Retina (tissue), 1 donor: ENCODE data around the gene GLCCI1.

Source experiments
- DNase-seq: peaks from one replicate; pipeline ENCODE4 v3.0.0-alpha.2; 2016

Gene GLCCI1

DNA sequence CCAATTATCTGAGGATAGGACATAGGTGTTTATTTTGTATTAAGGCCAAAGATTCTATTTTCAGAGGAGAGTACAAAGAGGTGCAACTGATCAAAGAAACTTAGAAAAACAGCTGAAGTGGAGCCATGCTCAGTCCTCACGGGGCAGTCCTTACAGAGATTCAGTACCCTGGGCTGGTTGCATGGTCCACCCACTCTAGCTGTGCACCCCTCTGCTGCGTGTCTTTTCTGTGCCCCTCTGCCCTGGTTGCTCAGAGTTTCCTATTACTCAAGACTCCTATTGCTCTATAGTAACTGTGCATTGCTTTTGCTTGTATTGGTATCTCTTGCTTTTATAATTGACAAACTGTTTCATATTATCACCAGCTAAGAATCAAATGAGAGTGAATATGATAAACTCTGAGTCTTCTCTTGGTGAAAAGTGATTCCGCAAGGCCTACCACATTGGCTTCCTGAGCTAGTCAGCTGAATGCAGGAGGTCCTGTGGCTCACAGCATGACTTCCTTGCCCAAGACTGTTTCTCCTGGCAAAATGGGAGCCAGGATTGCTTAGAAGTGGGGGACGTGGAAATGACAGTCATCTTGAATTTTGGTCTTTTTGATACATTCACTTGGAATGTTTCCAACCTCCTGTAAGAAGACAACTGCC, 137.0 kb downstream of the GLCCI1 start:
- DNase-seq = no peak

DNA sequence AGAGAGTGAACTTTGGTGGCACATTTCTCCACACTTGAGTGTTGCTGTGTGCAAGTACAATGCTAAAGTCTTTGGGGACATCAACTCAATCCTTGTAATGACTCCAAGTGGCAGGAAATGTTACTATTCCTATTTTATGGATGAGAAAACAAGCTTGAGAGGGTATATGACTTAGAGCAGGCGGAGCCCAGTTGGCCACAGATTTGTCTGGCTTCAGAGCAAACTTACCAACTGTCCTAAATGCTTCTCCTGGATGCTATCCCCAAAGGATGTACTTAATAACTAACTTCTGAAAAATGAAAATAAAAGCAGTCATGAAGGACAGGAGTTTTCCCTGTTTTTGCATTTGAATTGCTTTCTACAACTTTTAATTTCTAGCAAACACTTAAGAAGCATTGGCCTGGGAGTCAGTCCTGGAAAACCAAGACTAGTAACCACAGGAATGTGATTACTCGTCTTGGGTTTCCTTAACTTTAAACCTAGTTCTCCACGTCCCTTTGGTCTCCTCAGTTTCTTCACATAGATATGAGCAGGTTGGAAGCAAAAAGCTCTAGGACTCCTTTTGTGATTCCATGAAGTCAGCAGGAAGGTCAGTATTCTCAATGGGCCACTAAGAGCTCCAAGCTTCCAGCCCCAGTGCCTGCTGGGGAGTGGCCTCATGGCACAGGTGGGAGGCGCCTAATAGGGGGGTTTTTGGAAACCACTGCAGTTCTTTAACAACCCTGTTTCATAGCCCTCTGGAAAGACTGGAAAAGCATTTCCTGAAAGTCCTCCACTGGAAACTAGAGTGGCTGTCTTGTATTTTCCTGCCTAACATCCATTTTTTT, 140.8 kb downstream of the GLCCI1 start:
- no peak for DNase-seq

DNA sequence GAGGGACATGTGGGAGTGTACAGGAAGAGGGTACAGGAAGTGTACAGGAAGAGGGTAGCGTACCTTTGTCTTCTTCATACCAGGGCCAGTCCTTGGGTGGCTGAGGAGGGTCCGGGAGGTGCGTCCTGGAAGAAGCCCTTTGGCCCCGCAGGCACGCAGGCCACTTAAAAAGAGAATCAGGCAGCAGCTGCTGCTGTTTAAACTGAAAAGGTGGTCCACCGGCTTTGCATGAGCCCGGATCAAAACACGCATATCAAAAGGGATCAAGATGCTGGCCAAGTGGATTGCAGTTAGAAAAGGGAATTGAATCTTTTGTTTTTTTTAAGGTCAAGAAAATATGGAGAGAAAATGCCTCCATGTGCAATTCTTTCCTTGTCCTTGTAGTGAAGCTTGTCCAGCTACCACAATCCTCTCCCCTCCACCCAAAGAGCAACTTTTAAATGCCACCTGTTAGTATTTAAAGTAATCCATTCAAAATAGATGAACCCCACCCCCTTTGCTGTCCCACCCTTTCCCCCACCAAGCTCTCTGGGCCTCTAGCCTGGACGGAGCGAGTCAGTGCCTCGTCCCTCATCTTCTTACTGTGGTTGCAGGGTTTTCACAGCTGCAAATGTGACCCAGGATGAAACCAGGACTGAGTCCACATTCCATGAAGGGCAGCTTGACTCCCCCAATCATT, 142.8 kb downstream of the GLCCI1 start:
- DNase-seq = no peak

DNA sequence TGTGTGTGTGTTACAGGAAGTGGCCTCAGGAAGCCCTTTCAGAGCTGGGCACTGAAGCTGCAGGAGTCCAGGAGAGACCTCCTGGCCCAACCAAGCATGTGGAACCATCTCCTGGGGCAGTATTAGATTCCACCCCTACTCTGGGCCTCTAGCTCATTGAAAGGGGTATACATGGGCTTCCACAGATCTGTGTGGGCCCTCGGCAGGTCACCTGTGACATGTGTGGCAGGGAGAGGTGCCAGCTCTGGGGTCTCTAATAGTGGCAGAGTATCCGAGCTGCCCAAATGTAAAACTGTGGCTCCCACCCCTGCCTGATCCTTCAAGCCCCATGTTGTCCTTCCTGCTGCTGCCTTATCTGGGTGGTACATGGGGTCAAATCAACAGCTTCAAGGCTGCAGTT, 144.1 kb downstream of the GLCCI1 start:
- DNase-seq = no peak

DNA sequence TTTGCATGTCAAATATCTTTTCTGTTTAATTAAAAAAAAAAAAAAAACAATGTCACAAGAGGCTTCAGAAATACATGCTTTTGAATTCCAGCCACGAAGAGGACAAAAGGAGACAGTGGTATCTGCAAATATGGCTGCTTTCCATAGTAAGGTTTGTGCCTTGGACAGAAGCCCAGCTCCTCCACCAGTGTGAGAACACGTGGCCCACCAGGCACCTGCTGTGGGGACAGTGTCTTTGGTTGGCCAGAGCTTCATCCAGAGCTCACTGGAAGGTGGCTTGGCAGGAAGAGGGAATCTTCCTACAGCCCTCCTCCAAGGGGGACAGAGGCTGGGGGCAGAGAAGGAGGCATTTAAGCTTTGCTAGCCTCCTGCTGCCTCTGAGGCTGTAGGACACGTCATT, 144.6 kb downstream of the GLCCI1 start:
- no peak for DNase-seq

DNA sequence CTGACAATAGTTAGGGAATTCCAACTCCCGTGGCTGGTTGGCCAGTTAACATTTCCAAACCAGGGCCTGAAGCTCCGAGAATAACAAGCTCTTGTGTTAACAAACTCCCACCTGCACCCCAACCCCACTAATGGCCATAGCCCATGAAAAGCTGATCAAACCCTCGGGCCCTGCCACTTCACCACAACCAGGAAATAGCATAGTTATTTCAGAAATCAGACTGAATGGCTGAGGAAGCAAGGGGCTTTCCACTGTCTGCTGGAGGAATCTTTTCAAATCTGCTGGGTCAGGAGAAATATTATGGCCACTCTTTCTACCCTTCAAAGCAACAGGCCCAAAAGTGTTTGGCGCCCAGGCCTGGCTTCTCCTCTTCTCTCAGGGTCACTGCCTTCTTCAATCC, 145.6 kb downstream of the GLCCI1 start:
- DNase-seq = no peak

DNA sequence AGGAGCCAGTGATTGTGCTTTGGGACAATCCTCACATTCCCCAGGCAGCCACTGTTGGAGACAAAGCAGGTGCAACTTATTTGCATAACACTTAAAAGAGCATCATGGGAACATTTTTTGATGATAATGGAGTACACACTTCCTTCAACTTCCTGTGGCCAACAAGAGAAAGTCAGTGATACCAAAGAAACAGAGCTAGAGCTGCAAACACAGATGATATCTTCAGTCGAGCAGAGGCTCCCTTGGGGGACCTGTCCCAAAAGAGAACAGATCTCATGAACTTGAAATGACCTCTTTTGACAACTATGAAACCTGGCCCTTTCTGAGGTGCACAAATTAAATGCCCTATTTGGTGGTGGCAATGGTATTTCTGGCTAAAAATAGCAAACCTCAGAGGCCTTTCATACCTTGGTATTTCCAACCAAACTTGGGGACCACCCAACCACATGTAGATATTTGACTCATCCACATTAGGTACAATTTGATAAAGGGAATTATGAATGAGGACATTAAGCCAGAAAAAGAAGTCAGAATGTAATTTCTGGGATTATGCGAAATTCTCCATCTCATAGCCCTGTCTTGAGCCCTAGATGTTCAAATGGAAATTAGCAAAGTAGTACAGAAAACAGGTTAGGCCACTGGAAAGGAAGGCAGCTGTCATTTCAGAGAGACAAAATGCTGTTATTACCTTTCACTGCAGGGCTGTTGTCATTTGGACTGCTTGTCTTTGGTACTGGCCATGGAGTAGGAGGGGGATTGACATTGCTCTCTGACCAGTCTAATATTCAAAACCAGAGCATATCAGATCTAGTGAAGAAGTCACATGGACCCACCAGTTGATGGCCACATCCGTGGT, 147.2 kb downstream of the GLCCI1 start:
- no peak for DNase-seq

DNA sequence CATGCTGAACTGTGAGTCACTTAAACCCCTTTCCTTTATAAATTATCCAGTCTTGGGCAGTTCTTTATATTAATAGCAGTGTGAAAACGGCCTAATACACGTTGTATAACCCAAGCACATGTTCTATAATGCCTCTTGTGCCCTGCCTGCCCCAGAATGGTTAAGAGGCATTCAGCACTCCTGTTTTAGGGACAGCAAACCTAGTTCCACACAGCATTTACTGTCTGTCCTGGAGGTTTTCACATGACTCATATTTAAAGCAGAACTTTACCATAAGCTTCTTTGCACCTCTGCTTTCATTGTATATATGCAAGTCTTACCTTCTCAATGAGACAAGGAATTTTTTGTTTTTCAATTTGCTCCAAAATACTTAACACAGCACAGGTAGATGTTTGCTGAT, 148.6 kb downstream of the GLCCI1 start:
- DNase-seq = no peak

DNA sequence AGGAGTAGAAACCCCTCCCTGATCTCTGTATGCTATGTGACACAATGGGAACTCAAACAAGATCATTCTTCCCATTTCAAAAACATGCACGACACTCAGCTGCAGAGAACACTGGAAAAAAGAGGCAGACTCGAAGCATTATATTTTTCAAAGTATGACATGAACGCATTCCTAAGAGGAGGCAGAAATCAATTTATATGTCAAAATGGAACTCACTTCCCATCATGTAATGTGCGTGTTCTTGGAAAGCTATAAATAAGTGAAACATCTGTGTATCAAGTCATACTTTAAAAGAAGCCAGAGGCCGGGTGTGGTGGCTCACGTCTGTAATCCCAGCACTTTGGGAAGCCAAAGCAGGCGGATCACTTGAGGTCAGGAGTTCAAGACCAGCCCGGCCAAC, 150.7 kb downstream of the GLCCI1 start:
- no peak for DNase-seq

DNA sequence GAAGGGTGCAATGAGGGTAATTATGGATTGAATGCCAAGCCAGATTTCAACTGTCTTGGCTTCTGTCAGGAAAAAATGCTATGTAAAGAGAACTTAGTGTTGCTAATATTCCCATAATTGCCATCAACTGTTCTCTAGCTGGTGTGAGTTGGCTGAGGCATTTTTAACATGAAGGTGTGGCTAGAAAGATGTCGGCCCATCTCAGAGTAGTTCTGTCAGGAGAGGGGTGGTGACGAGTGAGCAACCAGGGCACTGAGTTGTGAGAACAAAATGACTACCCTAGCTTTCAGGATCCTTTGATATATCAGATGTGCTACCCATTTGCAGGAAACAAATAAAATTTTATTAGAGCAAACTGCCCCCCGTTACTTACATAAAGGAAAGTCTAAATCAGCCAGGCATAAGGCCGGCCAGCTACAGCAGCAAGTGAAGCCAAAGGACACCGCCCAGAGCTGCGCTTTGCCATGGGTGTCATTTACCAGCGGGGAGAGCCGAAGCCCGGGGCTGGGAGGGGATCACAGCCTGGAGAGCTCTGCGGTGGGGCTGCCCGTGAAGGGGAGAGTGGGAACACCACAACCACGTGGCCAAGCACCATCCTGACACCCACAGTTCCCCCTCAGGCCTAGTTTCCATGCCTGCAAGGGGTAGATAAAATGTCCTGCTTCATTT, 151.9 kb downstream of the GLCCI1 start:
- DNase-seq = no peak

DNA sequence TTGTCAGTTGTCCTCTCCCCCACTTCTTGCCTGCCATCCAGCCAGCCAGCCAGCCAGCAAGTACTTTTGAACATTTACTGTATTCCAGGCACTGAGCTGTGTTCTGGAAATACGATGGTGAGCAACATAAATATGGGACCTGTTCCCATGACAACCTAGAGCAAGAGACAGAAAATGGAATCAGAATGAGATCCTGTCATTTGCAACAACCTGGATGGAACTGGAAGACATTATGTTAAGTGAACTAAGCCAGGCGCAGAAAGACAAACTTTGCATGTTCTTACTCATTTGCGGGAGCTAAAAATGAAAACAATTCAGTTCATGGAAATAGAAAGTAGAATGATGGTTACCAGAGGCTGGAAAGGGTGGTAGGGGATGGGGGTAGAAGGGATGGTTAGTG, 152.6 kb downstream of the GLCCI1 start:
- no peak for DNase-seq

DNA sequence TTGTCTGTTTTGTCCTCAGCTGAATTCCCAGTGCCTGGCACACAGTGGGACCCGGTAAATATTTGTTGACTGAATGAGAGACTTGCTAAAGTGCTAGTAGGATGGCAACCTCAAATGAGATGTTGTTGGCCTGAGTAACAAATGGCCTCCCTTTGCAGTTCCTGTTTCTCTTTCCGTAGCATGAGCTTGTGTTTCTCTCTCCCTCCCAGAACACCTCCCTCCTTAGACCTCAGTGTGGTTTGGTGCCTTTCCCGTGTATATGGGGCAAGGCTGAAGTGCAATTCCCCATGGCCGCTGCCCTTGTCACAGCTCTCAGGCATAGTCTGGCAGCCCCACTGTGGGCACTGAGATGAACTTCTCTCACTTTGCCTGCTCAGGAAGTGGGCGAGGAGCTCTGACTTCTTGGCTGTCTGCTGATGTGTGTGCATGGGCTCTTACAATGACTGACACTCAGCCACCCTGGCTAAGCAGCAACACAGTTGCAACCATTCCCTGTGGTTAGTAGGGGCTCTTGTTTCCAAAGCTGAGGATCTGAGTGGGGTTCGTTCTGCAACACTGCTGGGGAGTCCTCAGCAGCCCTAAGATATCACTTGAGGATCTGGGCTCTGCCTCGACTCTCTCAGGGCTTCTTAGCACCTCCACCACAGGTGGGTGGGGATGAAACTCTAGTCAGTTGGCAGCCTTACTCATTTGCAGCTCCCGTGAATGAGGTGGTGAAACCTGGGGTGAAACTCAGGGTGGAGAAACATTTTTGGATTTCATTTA, 157.3 kb downstream of the GLCCI1 start:
- no peak for DNase-seq

DNA sequence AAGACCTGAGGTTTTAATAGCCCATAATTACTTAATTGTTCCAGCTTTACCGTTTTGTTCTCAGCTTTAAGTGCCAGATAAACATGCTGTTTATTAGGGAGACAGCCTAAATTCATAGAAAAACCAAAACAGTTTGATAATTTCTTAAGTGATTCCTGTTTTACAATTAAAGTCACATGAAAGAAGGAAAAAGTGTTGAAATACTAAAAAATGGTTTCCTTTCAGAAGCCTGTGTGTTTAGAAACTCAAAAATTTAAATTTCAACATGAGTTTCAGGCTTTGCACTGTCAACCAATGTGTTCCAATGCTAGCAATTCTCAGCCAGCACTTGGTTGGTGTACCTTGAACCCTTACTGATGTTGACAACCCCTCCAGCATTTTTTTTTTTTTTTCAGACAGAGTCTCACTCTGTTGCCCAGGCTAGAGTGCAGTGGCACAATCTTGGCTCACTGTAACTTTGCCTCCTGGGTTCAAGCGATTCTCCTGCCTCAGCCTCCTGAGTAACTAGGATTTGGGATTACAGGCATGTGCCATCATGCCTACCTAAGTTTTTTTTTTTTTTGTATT, 158.1 kb downstream of the GLCCI1 start:
- no peak for DNase-seq

DNA sequence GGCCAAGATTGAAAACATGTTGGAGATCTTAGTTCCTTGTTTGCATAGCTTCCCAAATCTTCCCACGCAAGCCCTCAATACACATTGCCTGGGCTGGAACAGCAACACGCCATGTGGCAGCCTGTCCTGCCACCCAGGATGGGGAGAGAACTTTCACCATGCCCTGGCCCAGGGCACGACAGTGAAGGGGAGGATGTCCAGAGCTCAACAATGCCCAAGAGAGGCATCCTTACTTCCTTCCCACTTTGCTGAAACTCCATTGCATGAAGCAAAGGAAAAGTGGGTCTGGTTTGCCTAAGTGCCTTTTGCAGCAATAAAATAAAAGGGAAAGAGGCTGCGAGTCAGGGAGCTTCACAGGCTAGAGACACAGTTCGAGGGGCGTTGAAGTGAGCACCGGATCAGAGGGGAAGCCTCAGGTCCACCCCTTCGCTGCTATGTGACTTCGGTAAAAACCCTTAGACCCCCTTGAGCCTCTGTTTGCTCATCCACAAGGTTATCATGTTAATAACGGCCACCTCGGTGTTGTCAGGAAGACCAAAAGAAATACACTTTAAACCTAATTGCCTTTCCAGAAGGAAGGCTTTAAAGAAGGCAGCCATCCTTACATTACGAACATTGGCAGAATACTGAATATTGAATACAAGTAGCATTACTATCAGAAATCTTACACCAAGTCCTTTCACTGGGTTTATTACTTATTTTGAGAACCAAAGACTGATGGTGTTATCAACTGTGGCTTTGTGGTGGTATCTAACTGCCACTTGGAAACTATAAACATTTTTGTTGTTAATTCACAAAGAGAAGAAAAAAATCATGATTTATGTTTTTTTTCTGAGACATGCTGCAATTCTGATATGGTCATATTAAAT, 160.1 kb downstream of the GLCCI1 start:
- no peak for DNase-seq

DNA sequence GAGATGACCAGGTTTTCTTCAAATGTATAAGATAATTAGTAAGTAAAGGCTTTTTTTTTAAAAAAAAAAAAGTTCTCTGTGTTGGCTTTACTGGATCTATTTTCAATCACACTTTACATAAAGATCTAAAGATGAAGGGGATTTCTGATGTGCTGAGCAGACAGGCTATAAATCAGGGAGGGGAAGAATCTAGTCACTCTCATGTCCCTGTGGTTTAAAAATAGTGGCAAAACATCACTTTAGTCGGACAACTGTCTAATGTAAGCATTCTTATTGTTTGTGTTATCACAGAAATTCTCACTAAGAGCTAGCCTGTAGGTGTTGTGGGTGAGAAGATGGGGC, 160.7 kb downstream of the GLCCI1 start:
- no peak for DNase-seq

DNA sequence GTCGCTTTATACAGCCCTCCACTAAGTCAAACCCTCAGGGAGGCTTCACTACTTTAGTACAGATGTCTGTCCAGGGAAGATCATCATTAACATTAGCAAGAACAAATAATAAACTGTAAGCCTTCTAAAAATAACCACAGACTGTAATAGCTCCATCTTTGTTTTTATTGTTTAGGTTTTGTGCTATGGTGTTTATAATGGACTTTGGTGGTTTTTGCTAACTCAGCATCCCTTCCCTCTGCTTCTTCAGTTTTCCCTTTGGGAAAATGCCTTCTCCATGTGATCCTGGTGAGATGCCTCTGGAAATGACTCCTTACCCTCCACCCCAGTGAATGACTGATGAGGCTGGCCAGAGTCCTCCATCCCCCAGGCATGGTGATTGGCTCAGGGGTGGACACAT, 162.1 kb downstream of the GLCCI1 start:
- DNase-seq = no peak

DNA sequence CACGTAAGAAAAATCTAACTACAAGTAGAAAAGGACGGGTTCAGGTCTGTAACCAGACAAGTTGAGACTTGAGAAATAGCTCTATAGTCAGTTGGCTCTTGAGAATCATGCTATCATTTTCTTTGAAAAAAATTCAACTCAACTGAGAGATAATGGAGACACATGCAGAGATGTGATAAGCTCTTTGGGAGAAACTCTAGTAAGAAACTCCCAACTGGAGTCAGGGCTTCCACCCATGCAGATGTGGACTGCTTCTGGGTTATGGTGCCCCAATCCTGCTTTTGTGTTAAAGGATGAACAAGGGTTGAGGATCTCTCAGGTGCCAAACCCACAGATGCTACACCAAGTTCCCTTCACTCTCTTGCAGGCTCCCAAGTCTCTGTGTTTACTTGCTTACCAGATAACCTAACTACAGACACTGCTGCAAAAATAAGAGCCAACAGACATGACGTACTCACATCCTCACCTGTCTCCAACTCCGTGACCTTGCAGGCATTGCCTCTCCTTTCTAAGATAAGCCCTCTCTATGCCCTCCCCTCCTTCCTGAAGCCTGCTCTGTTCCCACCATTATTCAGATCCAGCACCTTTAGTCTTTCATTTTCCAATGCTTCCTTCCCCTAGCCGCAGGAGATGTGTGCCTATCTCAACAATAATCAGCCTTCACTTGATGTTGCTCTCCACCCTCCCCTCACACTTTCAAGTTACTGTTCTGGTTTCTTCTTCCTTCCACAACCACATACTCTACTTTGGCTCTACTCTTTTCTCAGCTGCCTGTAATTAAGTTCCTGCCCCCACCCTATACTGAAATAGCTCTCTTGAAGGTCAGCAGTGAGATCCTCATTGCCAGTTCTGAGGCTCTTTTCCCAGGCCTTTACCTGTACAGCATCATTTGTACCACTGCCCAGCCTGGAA, 163.4 kb downstream of the GLCCI1 start:
- DNase-seq = no peak

DNA sequence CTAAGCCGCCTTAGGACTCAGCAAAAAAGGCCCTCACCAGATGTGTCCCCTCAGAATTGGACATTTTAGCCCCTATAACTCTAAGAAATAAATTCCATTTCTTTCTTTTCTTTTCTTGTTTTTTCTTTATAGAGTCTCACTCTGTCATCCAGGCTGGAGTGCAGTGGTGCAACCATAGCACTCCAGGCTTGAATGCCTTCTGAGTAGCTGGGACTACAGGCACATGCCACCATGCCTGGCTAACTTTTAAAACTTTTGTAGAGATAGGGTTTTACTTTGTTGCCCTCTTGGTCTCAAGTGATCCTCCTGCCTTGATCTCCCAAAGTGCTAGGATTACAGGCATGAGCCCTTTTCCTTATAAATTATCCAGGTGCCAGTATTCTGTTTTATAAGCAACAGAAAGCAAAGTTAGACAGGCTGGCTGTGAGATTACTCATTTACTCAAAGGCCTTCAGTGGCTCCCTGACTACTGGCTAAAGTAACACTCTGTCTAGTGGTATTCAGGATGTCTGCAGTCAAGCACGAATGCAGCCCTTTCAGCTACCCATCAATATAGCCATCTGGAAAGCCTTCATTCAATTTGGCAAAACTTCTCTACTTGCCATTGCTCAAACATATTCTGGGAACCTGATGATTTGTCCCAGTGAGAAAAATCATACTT, 164.7 kb downstream of the GLCCI1 start:
- no peak for DNase-seq
